HG03196 (cell line): ENCODE measurements around the gene SERPINE1.
"Not testable (repeated sequence)": the region's sequence is repeated elsewhere in the genome, so short reads cannot be mapped to it uniquely, and the experiment has no call there.

ENCODE experiments used
- ATAC-seq: cut with Tn5 transposase; IDR thresholded peaks from one replicate; pipeline ENCODE4 v1.9.1; 2021; ENCODE audit not compliant: unreplicated experiment

Gene SERPINE1

GRCh38 chr7:101100858-101101847 is 25.8 kb upstream of the SERPINE1 start:
- ATAC-seq = no peak

GRCh38 chr7:101102026-101102425 is 24.9 kb upstream of the SERPINE1 start:
- no peak for ATAC-seq

- ATAC-seq = not testable (repeated sequence)
These were observed 23.2 kb upstream of the SERPINE1 start for GRCh38 chr7:101103701-101104100.

GRCh38 chr7:101104193-101104713 is 22.7 kb upstream of the SERPINE1 start:
- ATAC-seq = no peak

- no peak for ATAC-seq
These were observed 22.1 kb upstream of the SERPINE1 start for GRCh38 chr7:101104799-101105198.

- ATAC-seq = not testable (repeated sequence)
These were observed 21.7 kb upstream of the SERPINE1 start for GRCh38 chr7:101105248-101105647.

- ATAC-seq = no peak
These were observed 20.5 kb upstream of the SERPINE1 start for GRCh38 chr7:101106386-101106785.

GRCh38 chr7:101108330-101108857 is 18.5 kb upstream of the SERPINE1 start:
- no peak for ATAC-seq

- no peak for ATAC-seq
These were observed 17.9 kb upstream of the SERPINE1 start for GRCh38 chr7:101108961-101109360.

- no peak for ATAC-seq
These were observed 17.5 kb upstream of the SERPINE1 start for GRCh38 chr7:101109368-101109767.

GRCh38 chr7:101111261-101111660 is 15.6 kb upstream of the SERPINE1 start:
- ATAC-seq = no peak

GRCh38 chr7:101112233-101112632 is 14.7 kb upstream of the SERPINE1 start:
- ATAC-seq = no peak

- ATAC-seq = not testable (repeated sequence)
These were observed 13.8 kb upstream of the SERPINE1 start for GRCh38 chr7:101113140-101113539.

GRCh38 chr7:101113836-101114235 is 13.1 kb upstream of the SERPINE1 start:
- no peak for ATAC-seq

- no peak for ATAC-seq
These were observed 12.4 kb upstream of the SERPINE1 start for GRCh38 chr7:101114492-101114891.

- no peak for ATAC-seq
These were observed 11.7 kb upstream of the SERPINE1 start for GRCh38 chr7:101115215-101115614.

GRCh38 chr7:101116898-101117297 is 10.0 kb upstream of the SERPINE1 start:
- no peak for ATAC-seq

GRCh38 chr7:101118856-101119255 is 8.0 kb upstream of the SERPINE1 start:
- ATAC-seq = no peak

GRCh38 chr7:101119876-101120275 is 7.0 kb upstream of the SERPINE1 start:
- no peak for ATAC-seq

GRCh38 chr7:101120315-101120714 is 6.6 kb upstream of the SERPINE1 start:
- no peak for ATAC-seq

GRCh38 chr7:101121631-101121990 is 5.3 kb upstream of the SERPINE1 start:
- ATAC-seq = not testable (repeated sequence)
